Right lobe of liver (tissue), 6 donors: ENCODE results near the gene DNAJC16. TPM values are rescaled to one million over a fixed set of nuclear protein-coding genes. Genes with fewer than 3 reads are reported as not detected.
A peak's percentile ranks its signal among the peaks of the same experiment; 100 is the strongest.

ENCODE experiments used
- ATAC-seq, 4 donors: fragments of 200-7000 bp; cut with Tn5 transposase; one replicate each; pipeline ENCODE4 v1.9.1; 2020; ENCODE audit warnings: mild to moderate bottlenecking in 4 of 4, moderate library complexity in 4 of 4
- DNase-seq, 3 donors: peaks; one replicate each; pipeline ENCODE4 v3.0.0-alpha.2; 2020
- H3K27ac ChIP-seq, 3 donors: fragments of 200-600 bp; one replicate each; pipeline ENCODE4 v1.8.0; 2022
- H3K27me3 ChIP-seq, 2 donors: fragments of 200-600 bp; one replicate each; pipeline ENCODE4 v1.8.0; 2022
- H3K36me3 ChIP-seq, 4 donors: fragments of 200-600 bp; sonication (generic) in 1 of 4; one replicate each; pipeline versions ENCODE4 v1.5.1 to v1.8.0; 2017 to 2022; ENCODE audit warnings: control low read depth in 1 of 4
- H3K4me1 ChIP-seq, 4 donors: fragments of 200-600 bp; sonication (generic) in 1 of 4; one replicate each; pipeline versions ENCODE4 v1.5.1 to v1.8.0; 2017 to 2022; ENCODE audit warnings: control low read depth in 1 of 4
- H3K4me3 ChIP-seq, 3 donors: fragments of 200-600 bp; one replicate each; pipeline ENCODE4 v1.8.0; 2022
- H3K9me3 ChIP-seq, 4 donors: fragments of 200-600 bp; sonication (generic) in 1 of 4; one replicate each; pipeline versions ENCODE4 v1.5.1 to v1.8.0; 2017 to 2022; ENCODE audit warnings: control low read depth in 1 of 4
- CTCF ChIP-seq, 4 donors: fragments of 200-600 bp in 3 of 4; fragments of 450-650 bp in 1 of 4; IDR thresholded peaks; one replicate each; pipeline versions ENCODE4 v1.5.1 to v1.8.0; 2016 to 2022; ENCODE audit warnings: antibody characterized with exemption in 4 of 4, mild to moderate bottlenecking in 2 of 4
- POLR2A ChIP-seq: fragments of 450-650 bp; IDR thresholded peaks from one replicate; pipeline ENCODE4 v1.6.1; 2017; ENCODE audit warnings: antibody characterized with exemption, mild to moderate bottlenecking
- WGBS: methylation state at CpG from one replicate; pipeline ENCODE4 v1.1.6; 2018; ENCODE audit warnings: low coverage, low lambda C conversion rate; ENCODE audit not compliant: insufficient coverage; ENCODE audit errors: missing lambda C conversion rate; 5-methylcytosine and 5-hydroxymethylcytosine counted together
- intact Hi-C, 2 donors: fragments of 100-400 bp; cut with DNase I; formaldehyde crosslinking; loops; one replicate each; pipeline versions ENCODE4 v1.11.2 to v1.14.1; 2022
- total RNA-seq, 6 experiments: library from RNA; depleted of rRNA in 2 of 6; stranded (reverse); fragments of >200 nt in 2 of 6; fragmentation: NEBNext Ultra II Directional in 3 of 6; extraction: Animal tissue kit (Norgen Biotek cat#: 25700) in 3 of 6; gene quantifications; one replicate each; pipeline versions ENCODE4 v1.1.0 to v1.2.4, GENCODE V29; 2016 to 2023
- donor health status: DM: no; HTN: yes; CAD: no.
- donor health status: DM: no; HTN: no; CAD: no.
- donor health status: DM: no; HTN: no; CAD: no.
- donor health status: DM: no; HTN: yes; CAD: no.
- donor health status: DM: no; HTN: yes; CAD: no.

The DNAJC16 gene
- total RNA-seq, 6 experiments from 2014 or later: 8.4 to 15.0 (median 11.9) TPM

GRCh38 chr1:15620902-15621682 lies 94.4 kb downstream of the DNAJC16 start:
- TF ChIP-seq POLR2A (no peak), CTCF (IDR thresholded peaks at IDR 0.05) (no peak)
- Histone ChIP-seq H3K4me1 (peaks cover 0 to 71% (median 26%) of the 10 kb centered on the region in 4 donors), H3K27ac (peak overlapping the region in 1 of 3 donors; percentile 4), H3K36me3 (no peaks in the 10 kb centered on the region), H3K27me3 (no peaks in the 10 kb centered on the region), H3K4me3 (peak overlapping the region in 1 of 3 donors; percentile 5), H3K9me3 (no peaks in the 10 kb centered on the region)
- intact Hi-C loops: no loop called here
- no peak for DNase-seq
- no peak for ATAC-seq
- WGBS: 71% methylated on average over 7 of the region's 7 CpGs

- H3K27ac ChIP-seq: no peak overlapping the region
- TF ChIP-seq POLR2A (no peak), CTCF (IDR thresholded peaks at IDR 0.05) (no peak)
- intact Hi-C loops: no loop called here
These were observed 95.3 kb downstream of the DNAJC16 start for GRCh38 chr1:15621975-15622374.

GRCh38 chr1:15622712-15623373 lies 96.2 kb downstream of the DNAJC16 start:
- no peak for DNase-seq
- no peak for ATAC-seq
- H3K4me1 ChIP-seq: peaks cover 0 to 69% (median 26%) of the 10 kb centered on the region in 4 donors

More at GRCh38 chr1:15621975-15622374, 95.3 kb downstream of the DNAJC16 start:
- peaks cover 0 to 69% (median 26%) of the 10 kb centered on the region in 4 donors for H3K4me1 ChIP-seq
- no peaks in the 10 kb centered on the region for H3K27me3 ChIP-seq
- peaks cover 0 to 7% (median 2%) of the 10 kb centered on the region in 4 donors for H3K36me3 ChIP-seq
- no peak overlapping the region for H3K4me3 ChIP-seq
- ATAC-seq (no peak), DNase-seq (no peak)
- WGBS: 24% methylated on average over 5 of the region's 5 CpGs
- H3K9me3 ChIP-seq: no peaks in the 10 kb centered on the region

GRCh38 chr1:15623435-15623834 lies 96.8 kb downstream of the DNAJC16 start:
- peaks cover 0 to 69% (median 27%) of the 10 kb centered on the region in 4 donors for H3K4me1 ChIP-seq
- no peaks in the 10 kb centered on the region for H3K27me3 ChIP-seq
- peaks cover 0 to 20% (median 7%) of the 10 kb centered on the region in 4 donors for H3K36me3 ChIP-seq
- no peak for DNase-seq
- WGBS: 63% methylated on average over 5 of the region's 6 CpGs
- no peaks in the 10 kb centered on the region for H3K9me3 ChIP-seq
- no peak for ATAC-seq
- H3K4me3 ChIP-seq: no peak overlapping the region
- no peak overlapping the region for H3K27ac ChIP-seq
- intact Hi-C loops: no loop called here
- TF ChIP-seq CTCF (IDR thresholded peaks at IDR 0.05) (no peak), POLR2A (no peak)

More at GRCh38 chr1:15622712-15623373, 96.2 kb downstream of the DNAJC16 start:
- TF ChIP-seq POLR2A: no peak
- TF ChIP-seq CTCF (IDR thresholded peaks at IDR 0.05): no peak
- WGBS: 81% methylated on average over 7 of the region's 7 CpGs
- no peaks in the 10 kb centered on the region for H3K27me3 ChIP-seq
- H3K27ac ChIP-seq: no peak overlapping the region
- intact Hi-C loops: no loop called here
- peaks cover 0 to 15% (median 5%) of the 10 kb centered on the region in 4 donors for H3K36me3 ChIP-seq
- no peaks in the 10 kb centered on the region for H3K9me3 ChIP-seq
- H3K4me3 ChIP-seq: no peak overlapping the region
